ENCODE data around the gene COX15.
A peak's percentile ranks its signal among the peaks of the same experiment; 100 is the strongest.

COX15 gene

DNA sequence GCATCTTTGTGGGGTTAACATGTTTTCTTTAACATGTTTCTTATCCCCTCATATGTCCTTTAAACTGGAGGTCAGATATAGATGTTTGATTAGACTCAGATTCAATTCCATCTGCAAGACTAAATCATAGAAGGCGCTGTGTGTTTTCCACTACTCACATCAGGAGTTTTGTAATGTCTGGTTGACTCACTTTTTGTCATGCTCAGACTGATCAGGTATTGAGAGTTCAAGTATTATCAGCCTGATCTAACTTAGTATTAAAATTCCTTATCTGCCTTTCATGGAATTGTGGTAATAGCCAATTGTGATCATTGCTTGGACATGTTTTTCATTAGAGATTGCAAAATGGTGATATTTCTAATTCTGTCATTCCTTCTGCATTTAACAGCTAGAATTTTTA lies 42.5 kb downstream of the COX15 start:
- Histone ChIP-seq H3K23ac (ENCODE audit: low read length) (no peak overlapping the region), H3K27ac (ENCODE audit: low read depth, low read length) (no peak overlapping the region), H2AFZ (ENCODE audit: insufficient read depth, low read length, poor library complexity) (no peak overlapping the region), H4K8ac (ENCODE audit: low read depth, low read length) (no peak overlapping the region), H3K4ac (ENCODE audit: low read depth, low read length) (no peak overlapping the region), H3K18ac (ENCODE audit: low read length) (no peak overlapping the region), H3K79me2 (ENCODE audit: control insufficient read depth, insufficient read depth, low read length, poor library complexity) (no peaks in the 10 kb centered on the region), H2BK120ac (ENCODE audit: insufficient read depth, low read length, poor library complexity) (no peak overlapping the region), H3K36me3 (ENCODE audit: control insufficient read depth in 1 of 2, insufficient read depth in 2 of 2, low read length in 2 of 2) (peaks cover 3 to 10% of the 10 kb centered on the region in 2 experiments), H2BK12ac (ENCODE audit: low read length) (no peak overlapping the region), H3K9me3 (ENCODE audit: insufficient read depth, low read depth, low read length) (no peaks in the 10 kb centered on the region), H3K4me1 (ENCODE audit: control insufficient read depth in 1 of 2, insufficient read depth in 2 of 2, low read length in 2 of 2) (no peaks in the 10 kb centered on the region), H4K91ac (ENCODE audit: low read depth, low read length) (no peak overlapping the region), H3K9ac (ENCODE audit: low read length) (no peak overlapping the region), H3K14ac (ENCODE audit: low read length) (no peak overlapping the region), H3K27me3 (ENCODE audit: insufficient read depth, low read length) (no peaks in the 10 kb centered on the region), H4K12ac (ENCODE audit: low read depth, low read length) (no peak overlapping the region), H2BK5ac (ENCODE audit: low read depth, low read length, poor library complexity) (no peak overlapping the region), H3K79me1 (ENCODE audit: low read length) (no peaks in the 10 kb centered on the region), H3K4me2 (ENCODE audit: low read length) (no peak overlapping the region), H2AK5ac (ENCODE audit: low read length) (no peak overlapping the region), H3K4me3 (ENCODE audit: low read depth, low read length) (no peak overlapping the region)
- no peak for DNase-seq
- WGBS (ENCODE audit: extremely low coverage, insufficient coverage, insufficient read length): no CpG with 5 or more reads among the region's 1 CpG

DNA sequence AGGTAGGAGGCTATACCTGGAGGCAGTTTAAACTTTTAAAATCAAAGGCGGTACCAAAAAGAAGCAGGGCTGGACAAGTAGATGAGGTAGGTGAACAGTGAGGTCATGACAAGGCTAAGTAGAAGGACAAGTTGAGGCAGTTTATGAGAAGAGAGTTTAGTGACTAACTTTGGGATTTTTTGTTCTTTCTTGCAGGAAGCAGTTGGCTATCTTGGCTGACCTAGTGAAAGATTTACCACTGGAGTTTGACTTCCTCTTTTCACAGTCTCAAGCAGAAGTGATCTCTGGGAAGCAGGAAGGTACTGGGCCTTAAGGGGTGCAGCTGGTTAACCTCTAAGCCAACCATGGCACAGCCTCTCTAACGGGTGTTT lies 46.3 kb downstream of the COX15 start:
- Histone ChIP-seq H4K91ac (ENCODE audit: low read depth, low read length) (no peak overlapping the region), H4K8ac (ENCODE audit: low read depth, low read length) (no peak overlapping the region), H3K4me1 (ENCODE audit: control insufficient read depth in 1 of 2, insufficient read depth in 2 of 2, low read length in 2 of 2) (no peaks in the 10 kb centered on the region), H3K9ac (ENCODE audit: low read length) (no peak overlapping the region), H3K4me2 (ENCODE audit: low read length) (no peak overlapping the region), H4K12ac (ENCODE audit: low read depth, low read length) (no peak overlapping the region), H2AFZ (ENCODE audit: insufficient read depth, low read length, poor library complexity) (no peak overlapping the region), H2AK5ac (ENCODE audit: low read length) (no peak overlapping the region), H3K23ac (ENCODE audit: low read length) (no peak overlapping the region), H3K27me3 (ENCODE audit: insufficient read depth, low read length) (no peaks in the 10 kb centered on the region), H3K27ac (ENCODE audit: low read depth, low read length) (no peak overlapping the region), H3K36me3 (ENCODE audit: control insufficient read depth in 1 of 2, insufficient read depth in 2 of 2, low read length in 2 of 2) (peaks cover 1% of the 10 kb centered on the region in 2 experiments), H3K4ac (ENCODE audit: low read depth, low read length) (no peak overlapping the region), H2BK120ac (ENCODE audit: insufficient read depth, low read length, poor library complexity) (no peak overlapping the region), H3K18ac (ENCODE audit: low read length) (no peak overlapping the region), H3K79me1 (ENCODE audit: low read length) (no peaks in the 10 kb centered on the region), H3K9me3 (ENCODE audit: insufficient read depth, low read depth, low read length) (no peaks in the 10 kb centered on the region), H3K79me2 (ENCODE audit: control insufficient read depth, insufficient read depth, low read length, poor library complexity) (no peaks in the 10 kb centered on the region), H3K4me3 (ENCODE audit: low read depth, low read length) (no peak overlapping the region), H2BK5ac (ENCODE audit: low read depth, low read length, poor library complexity) (no peak overlapping the region), H3K14ac (ENCODE audit: low read length) (no peak overlapping the region), H2BK12ac (ENCODE audit: low read length) (no peak overlapping the region)
- DNase-seq: peak in 1 of 2 donors; percentile 22
- no CpG with 5 or more reads among the region's 2 CpGs for WGBS (ENCODE audit: extremely low coverage, insufficient coverage, insufficient read length)

DNA sequence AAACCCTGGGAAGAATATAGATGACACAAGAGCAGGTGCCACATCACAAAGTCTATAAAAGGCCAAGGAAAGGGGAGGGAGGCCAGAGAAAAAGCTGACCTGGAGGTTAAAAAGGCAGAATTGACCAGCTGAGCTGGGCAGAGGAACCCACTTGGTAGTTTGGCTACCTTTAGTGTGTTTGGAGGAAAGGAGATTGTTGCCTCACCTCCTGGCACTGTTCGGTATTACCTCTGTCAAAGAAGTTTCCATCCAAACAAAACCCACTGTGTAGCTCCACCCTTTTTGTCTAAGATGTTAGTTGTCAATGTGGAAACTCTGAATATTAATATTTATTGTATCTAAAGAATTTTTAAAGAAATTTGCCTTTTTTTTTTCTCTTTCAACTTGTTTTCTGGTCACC lies 49.2 kb downstream of the COX15 start:
- Histone ChIP-seq H3K79me1 (ENCODE audit: low read length) (no peaks in the 10 kb centered on the region), H3K4me1 (ENCODE audit: control insufficient read depth in 1 of 2, insufficient read depth in 2 of 2, low read length in 2 of 2) (no peaks in the 10 kb centered on the region), H3K36me3 (ENCODE audit: control insufficient read depth in 1 of 2, insufficient read depth in 2 of 2, low read length in 2 of 2) (peaks cover 6 to 10% of the 10 kb centered on the region in 2 experiments), H4K12ac (ENCODE audit: low read depth, low read length) (no peak overlapping the region), H4K91ac (ENCODE audit: low read depth, low read length) (no peak overlapping the region), H2AK5ac (ENCODE audit: low read length) (no peak overlapping the region), H3K9me3 (ENCODE audit: insufficient read depth, low read depth, low read length) (no peaks in the 10 kb centered on the region), H3K9ac (ENCODE audit: low read length) (no peak overlapping the region), H2BK5ac (ENCODE audit: low read depth, low read length, poor library complexity) (no peak overlapping the region), H2BK120ac (ENCODE audit: insufficient read depth, low read length, poor library complexity) (no peak overlapping the region), H3K27ac (ENCODE audit: low read depth, low read length) (no peak overlapping the region), H3K4me2 (ENCODE audit: low read length) (no peak overlapping the region), H3K18ac (ENCODE audit: low read length) (no peak overlapping the region), H2BK12ac (ENCODE audit: low read length) (no peak overlapping the region), H3K4ac (ENCODE audit: low read depth, low read length) (no peak overlapping the region), H3K14ac (ENCODE audit: low read length) (no peak overlapping the region), H4K8ac (ENCODE audit: low read depth, low read length) (no peak overlapping the region), H2AFZ (ENCODE audit: insufficient read depth, low read length, poor library complexity) (no peak overlapping the region), H3K27me3 (ENCODE audit: insufficient read depth, low read length) (no peaks in the 10 kb centered on the region), H3K79me2 (ENCODE audit: control insufficient read depth, insufficient read depth, low read length, poor library complexity) (no peaks in the 10 kb centered on the region), H3K4me3 (ENCODE audit: low read depth, low read length) (no peak overlapping the region), H3K23ac (ENCODE audit: low read length) (no peak overlapping the region)
- DNase-seq: peak in 1 of 2 donors; percentile 11
- WGBS (ENCODE audit: extremely low coverage, insufficient coverage, insufficient read length): no CpG with 5 or more reads among the region's 1 CpG
